ENCODE results near the gene HES7. TPM values are rescaled to one million over a fixed set of nuclear protein-coding genes. Genes with fewer than 3 reads are reported as not detected.

The HES7 gene
- total RNA-seq, 1 donor = not detected

DNA sequence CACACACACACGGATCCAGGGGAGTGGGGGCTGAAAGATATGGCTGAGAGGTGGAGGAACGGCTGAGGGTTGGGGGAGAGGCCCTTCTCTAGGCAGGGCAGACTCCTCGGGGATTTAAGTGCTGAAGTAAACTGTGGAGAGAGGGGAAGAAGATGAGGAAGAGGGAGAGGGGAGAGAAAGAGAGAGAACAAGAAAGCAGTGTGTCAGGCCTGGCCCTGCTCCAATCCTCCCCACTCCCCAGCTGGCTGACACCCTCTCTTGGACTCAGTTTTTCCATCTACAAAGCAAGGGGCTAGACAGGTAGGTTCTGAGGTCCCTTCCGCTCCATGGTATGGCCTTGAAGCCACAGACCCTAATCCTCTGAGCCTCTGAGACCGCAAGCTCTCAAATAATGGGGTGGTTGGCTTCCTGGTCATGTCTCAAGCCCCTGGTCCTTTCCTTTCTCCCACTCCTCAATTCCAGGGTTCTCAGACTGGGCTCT is 36.9 kb upstream of the HES7 start:
- DNase-seq (ENCODE audit: insufficient read length, low spot score, missing footprints) = peak; percentile 67
- H3K27me3 ChIP-seq (ENCODE audit: insufficient read depth, low read length) = no peaks in the 10 kb centered on the region
- no peaks in the 10 kb centered on the region for H3K9me3 ChIP-seq (ENCODE audit: low read depth, low read length)
- peak overlapping the region; percentile 91 for H3K4me2 ChIP-seq (ENCODE audit: insufficient read depth, low read length)
- TF ChIP-seq, protein P1, sequence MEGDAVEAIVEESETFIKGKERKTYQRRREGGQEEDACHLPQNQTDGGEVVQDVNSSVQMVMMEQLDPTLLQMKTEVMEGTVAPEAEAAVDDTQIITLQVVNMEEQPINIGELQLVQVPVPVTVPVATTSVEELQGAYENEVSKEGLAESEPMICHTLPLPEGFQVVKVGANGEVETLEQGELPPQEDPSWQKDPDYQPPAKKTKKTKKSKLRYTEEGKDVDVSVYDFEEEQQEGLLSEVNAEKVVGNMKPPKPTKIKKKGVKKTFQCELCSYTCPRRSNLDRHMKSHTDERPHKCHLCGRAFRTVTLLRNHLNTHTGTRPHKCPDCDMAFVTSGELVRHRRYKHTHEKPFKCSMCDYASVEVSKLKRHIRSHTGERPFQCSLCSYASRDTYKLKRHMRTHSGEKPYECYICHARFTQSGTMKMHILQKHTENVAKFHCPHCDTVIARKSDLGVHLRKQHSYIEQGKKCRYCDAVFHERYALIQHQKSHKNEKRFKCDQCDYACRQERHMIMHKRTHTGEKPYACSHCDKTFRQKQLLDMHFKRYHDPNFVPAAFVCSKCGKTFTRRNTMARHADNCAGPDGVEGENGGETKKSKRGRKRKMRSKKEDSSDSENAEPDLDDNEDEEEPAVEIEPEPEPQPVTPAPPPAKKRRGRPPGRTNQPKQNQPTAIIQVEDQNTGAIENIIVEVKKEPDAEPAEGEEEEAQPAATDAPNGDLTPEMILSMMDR (IDR thresholded peaks at IDR 0.05; ENCODE audit: extremely low read depth, low read depth, low read length) = no peak
- H3K4me1 ChIP-seq (ENCODE audit: insufficient read depth, low read length) = peaks cover 42% of the 10 kb centered on the region
- H3K4me3 ChIP-seq (ENCODE audit: insufficient read depth, low read length) = no peak overlapping the region
- peaks cover 19% of the 10 kb centered on the region for H3K36me3 ChIP-seq (ENCODE audit: insufficient read depth, low read length)
- peaks cover 14% of the 10 kb centered on the region for H4K20me1 ChIP-seq (ENCODE audit: insufficient read depth, low read length)
- no peak overlapping the region for H2AFZ ChIP-seq (ENCODE audit: low read length)
- H3K27ac ChIP-seq (ENCODE audit: low read depth, low read length) = peak overlapping the region; percentile 96
- peaks cover 36% of the 10 kb centered on the region for H3K79me2 ChIP-seq (ENCODE audit: insufficient read depth, low read length)

DNA sequence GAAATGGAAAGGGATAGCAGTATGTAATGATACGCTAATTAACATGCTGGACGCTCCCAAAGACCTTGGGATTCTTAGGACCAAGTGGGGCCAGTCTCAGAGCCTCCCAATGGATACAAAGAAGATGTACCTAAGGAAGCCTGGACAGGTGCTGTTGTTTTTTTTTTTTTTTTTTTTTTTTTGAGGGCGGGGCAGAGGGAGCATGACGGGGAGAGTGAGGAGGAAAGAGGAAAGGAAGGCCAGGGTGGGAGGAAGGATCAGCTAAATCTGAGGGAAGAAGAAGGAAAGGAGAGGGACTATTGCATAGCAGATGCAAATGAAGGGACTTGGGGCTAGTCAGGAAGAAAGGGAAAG is 36.3 kb upstream of the HES7 start:
- H3K79me2 ChIP-seq (ENCODE audit: insufficient read depth, low read length) = peaks cover 41% of the 10 kb centered on the region
- H3K4me3 ChIP-seq (ENCODE audit: insufficient read depth, low read length) = no peak overlapping the region
- no peak overlapping the region for H2AFZ ChIP-seq (ENCODE audit: low read length)
- peaks cover 14% of the 10 kb centered on the region for H4K20me1 ChIP-seq (ENCODE audit: insufficient read depth, low read length)
- TF ChIP-seq, protein P1 (IDR thresholded peaks at IDR 0.05; ENCODE audit: extremely low read depth, low read depth, low read length) = no peak
- H3K36me3 ChIP-seq (ENCODE audit: insufficient read depth, low read length) = peaks cover 19% of the 10 kb centered on the region
- no peaks in the 10 kb centered on the region for H3K27me3 ChIP-seq (ENCODE audit: insufficient read depth, low read length)
- peak overlapping the region; percentile 36 for H3K27ac ChIP-seq (ENCODE audit: low read depth, low read length)
- H3K9me3 ChIP-seq (ENCODE audit: low read depth, low read length) = no peaks in the 10 kb centered on the region
- no peak overlapping the region for H3K4me2 ChIP-seq (ENCODE audit: insufficient read depth, low read length)
- peaks cover 47% of the 10 kb centered on the region for H3K4me1 ChIP-seq (ENCODE audit: insufficient read depth, low read length)
- peak; percentile 71 for DNase-seq (ENCODE audit: insufficient read length, low spot score, missing footprints)

DNA sequence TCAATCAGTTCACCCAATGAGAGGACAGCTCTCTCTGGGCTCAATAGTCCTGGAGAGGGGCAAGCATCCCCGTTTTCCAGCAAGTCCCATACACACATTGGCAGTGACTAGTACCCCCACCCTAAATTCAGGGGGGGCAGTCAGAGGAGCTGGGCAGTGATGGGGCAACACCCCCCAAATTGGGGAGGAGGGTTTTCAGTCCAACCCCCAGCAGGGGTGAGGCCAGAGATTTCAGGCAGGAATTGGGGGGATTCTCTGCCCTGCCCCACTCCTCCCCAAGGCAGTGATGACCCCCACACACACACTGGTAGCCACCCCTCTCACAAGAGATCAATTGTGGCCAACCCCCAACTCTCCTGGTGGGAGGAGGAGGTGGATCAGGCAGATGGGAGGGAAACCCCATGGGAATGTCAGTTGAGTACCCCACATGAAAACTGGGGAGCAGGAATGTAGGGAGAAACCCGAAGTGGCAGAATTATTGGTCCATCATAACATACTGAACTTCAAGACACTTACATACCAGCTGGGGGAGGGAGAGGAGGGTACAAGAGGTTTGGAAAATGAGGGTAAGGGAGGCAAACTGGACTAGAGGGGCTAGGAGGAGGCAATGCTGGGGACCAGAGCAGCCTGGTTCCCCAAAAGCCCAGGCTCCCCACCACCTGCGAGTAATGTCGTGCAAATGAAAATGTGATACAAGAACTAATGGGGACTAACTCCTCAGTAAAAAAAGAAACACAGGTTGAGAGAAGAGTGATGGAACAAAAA is 35.7 kb upstream of the HES7 start:
- no peaks in the 10 kb centered on the region for H3K9me3 ChIP-seq (ENCODE audit: low read depth, low read length)
- H3K27me3 ChIP-seq (ENCODE audit: insufficient read depth, low read length) = no peaks in the 10 kb centered on the region
- peak overlapping the region; percentile 36 for H3K27ac ChIP-seq (ENCODE audit: low read depth, low read length)
- peaks cover 14% of the 10 kb centered on the region for H4K20me1 ChIP-seq (ENCODE audit: insufficient read depth, low read length)
- peaks cover 42% of the 10 kb centered on the region for H3K79me2 ChIP-seq (ENCODE audit: insufficient read depth, low read length)
- H2AFZ ChIP-seq (ENCODE audit: low read length) = no peak overlapping the region
- peaks cover 51% of the 10 kb centered on the region for H3K4me1 ChIP-seq (ENCODE audit: insufficient read depth, low read length)
- H3K4me2 ChIP-seq (ENCODE audit: insufficient read depth, low read length) = no peak overlapping the region
- peak; percentile 63 for DNase-seq (ENCODE audit: insufficient read length, low spot score, missing footprints)
- no peak overlapping the region for H3K4me3 ChIP-seq (ENCODE audit: insufficient read depth, low read length)
- peaks cover 19% of the 10 kb centered on the region for H3K36me3 ChIP-seq (ENCODE audit: insufficient read depth, low read length)
- TF ChIP-seq, protein P1 (IDR thresholded peaks at IDR 0.05; ENCODE audit: extremely low read depth, low read depth, low read length) = no peak

DNA sequence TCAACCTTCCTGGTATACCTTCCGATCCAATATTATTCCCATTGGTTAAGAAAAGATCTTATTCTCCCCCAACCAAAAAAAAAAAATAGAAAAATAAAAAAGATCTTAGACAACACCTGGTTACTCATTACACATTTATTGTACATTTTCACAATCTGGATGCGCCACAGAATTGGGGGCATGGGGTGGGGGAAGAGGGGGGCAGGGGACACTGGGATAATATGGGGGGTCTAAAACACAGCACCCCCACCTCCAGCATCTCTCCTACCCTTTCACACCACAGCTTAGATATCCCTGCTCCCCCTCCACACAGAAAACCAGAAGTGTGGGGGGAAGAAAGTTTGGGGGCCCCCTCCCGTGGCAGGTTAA is 35.1 kb upstream of the HES7 start:
- DNase-seq (ENCODE audit: insufficient read length, low spot score, missing footprints) = peak; percentile 87
- TF ChIP-seq, protein P1 (IDR thresholded peaks at IDR 0.05; ENCODE audit: extremely low read depth, low read depth, low read length) = no peak
- no peak overlapping the region for H2AFZ ChIP-seq (ENCODE audit: low read length)
- peaks cover 43% of the 10 kb centered on the region for H3K79me2 ChIP-seq (ENCODE audit: insufficient read depth, low read length)
- no peak overlapping the region for H3K4me3 ChIP-seq (ENCODE audit: insufficient read depth, low read length)
- no peaks in the 10 kb centered on the region for H3K27me3 ChIP-seq (ENCODE audit: insufficient read depth, low read length)
- H4K20me1 ChIP-seq (ENCODE audit: insufficient read depth, low read length) = peaks cover 14% of the 10 kb centered on the region
- H3K27ac ChIP-seq (ENCODE audit: low read depth, low read length) = peak overlapping the region; percentile 100
- H3K4me1 ChIP-seq (ENCODE audit: insufficient read depth, low read length) = peaks cover 49% of the 10 kb centered on the region
- H3K9me3 ChIP-seq (ENCODE audit: low read depth, low read length) = no peaks in the 10 kb centered on the region
- H3K36me3 ChIP-seq (ENCODE audit: insufficient read depth, low read length) = peaks cover 19% of the 10 kb centered on the region
- no peak overlapping the region for H3K4me2 ChIP-seq (ENCODE audit: insufficient read depth, low read length)
